Esophagus squamous epithelium (tissue), 4 donors: ENCODE measurements around the gene PLEKHA7.

Experiments
- POLR2A ChIP-seq, 4 donors: fragments of 450-650 bp; IDR thresholded peaks; one replicate each; pipeline ENCODE4 v1.6.1; 2017; ENCODE audit warnings: antibody characterized with exemption in 4 of 4, mild to moderate bottlenecking in 4 of 4, moderate library complexity in 3 of 4
- TF ChIP-seq, protein P1 (sequence below), 6 experiments: fragments of 450-650 bp in 4 of 6; fragments of 200-600 bp in 2 of 6; sonication (generic) in 2 of 6; IDR thresholded peaks; one replicate each; pipeline ENCODE4 v1.5.1; 2016 to 2019; ENCODE audit warnings: antibody characterized with exemption in 6 of 6, mild to moderate bottlenecking in 4 of 6, moderate library complexity in 4 of 6

DNA sequence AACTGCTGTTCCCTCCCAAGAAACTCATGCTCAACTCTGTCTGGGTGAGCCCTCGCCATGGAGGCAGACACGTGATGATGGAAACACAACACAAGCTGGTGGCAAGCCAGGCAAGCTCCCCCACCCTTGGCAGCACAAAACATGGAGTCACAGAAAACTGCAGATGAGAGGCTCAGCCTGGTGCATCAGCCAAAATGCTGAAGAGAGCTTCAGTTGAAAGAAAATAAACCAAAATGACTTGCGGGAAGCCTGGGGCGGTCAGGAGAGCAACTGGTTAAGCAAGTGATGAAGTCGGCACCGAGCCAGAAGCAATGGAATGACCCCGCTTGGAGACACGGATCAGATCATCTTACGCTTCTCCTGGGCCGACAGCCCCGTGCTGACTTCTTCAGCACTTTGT lies 207.4 kb downstream of the PLEKHA7 start:
- TF ChIP-seq POLR2A (IDR thresholded peaks at IDR 0.05), result no peak
- TF ChIP-seq, protein P1, sequence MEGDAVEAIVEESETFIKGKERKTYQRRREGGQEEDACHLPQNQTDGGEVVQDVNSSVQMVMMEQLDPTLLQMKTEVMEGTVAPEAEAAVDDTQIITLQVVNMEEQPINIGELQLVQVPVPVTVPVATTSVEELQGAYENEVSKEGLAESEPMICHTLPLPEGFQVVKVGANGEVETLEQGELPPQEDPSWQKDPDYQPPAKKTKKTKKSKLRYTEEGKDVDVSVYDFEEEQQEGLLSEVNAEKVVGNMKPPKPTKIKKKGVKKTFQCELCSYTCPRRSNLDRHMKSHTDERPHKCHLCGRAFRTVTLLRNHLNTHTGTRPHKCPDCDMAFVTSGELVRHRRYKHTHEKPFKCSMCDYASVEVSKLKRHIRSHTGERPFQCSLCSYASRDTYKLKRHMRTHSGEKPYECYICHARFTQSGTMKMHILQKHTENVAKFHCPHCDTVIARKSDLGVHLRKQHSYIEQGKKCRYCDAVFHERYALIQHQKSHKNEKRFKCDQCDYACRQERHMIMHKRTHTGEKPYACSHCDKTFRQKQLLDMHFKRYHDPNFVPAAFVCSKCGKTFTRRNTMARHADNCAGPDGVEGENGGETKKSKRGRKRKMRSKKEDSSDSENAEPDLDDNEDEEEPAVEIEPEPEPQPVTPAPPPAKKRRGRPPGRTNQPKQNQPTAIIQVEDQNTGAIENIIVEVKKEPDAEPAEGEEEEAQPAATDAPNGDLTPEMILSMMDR (IDR thresholded peaks at IDR 0.05), result no peak
